K562 (cell line): ENCODE results near the gene MMP27. TPM values are rescaled to one million over a fixed set of nuclear protein-coding genes. Genes with fewer than 3 reads are reported as not detected.

Source experiments
- HES1 ChIP-seq: fragments of 450-650 bp; IDR thresholded peaks from 2 replicates; pipeline ENCODE4 v1.6.1; 2016; ENCODE audit warnings: low read depth, mild to moderate bottlenecking, moderate library complexity
- IFI16 ChIP-seq: fragments of 250-450 bp; sonication (Bioruptor Pico); IDR thresholded peaks from 2 replicates; pipeline ENCODE4 v2.1.2; 2022; ENCODE audit warnings: mild to moderate bottlenecking, inconsistent platforms
- KLF6 ChIP-seq: fragments of 250-450 bp; sonication (Bioruptor Pico); IDR thresholded peaks from 2 replicates; pipeline ENCODE4 v1.4.0; 2020; ENCODE audit warnings: mild to moderate bottlenecking, moderate library complexity, borderline replicate concordance
- NCOA6 ChIP-seq: fragments of 450-650 bp; IDR thresholded peaks from 2 replicates; pipeline ENCODE4 v1.6.1; 2017; ENCODE audit warnings: mild to moderate bottlenecking
- NFE2L1 ChIP-seq: fragments of 450-650 bp; IDR thresholded peaks from 2 replicates; pipeline ENCODE4 v1.6.1; 2016; ENCODE audit warnings: missing genetic modification characterization, low read depth, mild to moderate bottlenecking, missing compliant biosample characterization, moderate library complexity, borderline replicate concordance
- NRF1 ChIP-seq, 2 experiments: fragments of 450-650 bp; IDR thresholded peaks in 1 of 2; conservative IDR thresholded peaks in 1 of 2; 2 replicates each; pipeline ENCODE4 v1.6.1; 2014; ENCODE audit warnings: mild to moderate bottlenecking in 2 of 2
- SAFB ChIP-seq: fragments of 200-400 bp; formaldehyde crosslinking; IDR thresholded peaks from 2 replicates; pipeline ENCODE4 v1.6.1; 2017; ENCODE audit warnings: low read depth, low read length, borderline replicate concordance
- SAFB2 ChIP-seq: fragments of 200-400 bp; formaldehyde crosslinking; IDR thresholded peaks from 2 replicates; pipeline ENCODE4 v1.6.1; 2018; ENCODE audit warnings: borderline replicate concordance, low read length, low read depth, moderate library complexity; ENCODE audit not compliant: severe bottlenecking
- SP2 ChIP-seq: IDR thresholded peaks from 2 replicates; pipeline ENCODE4 v1.6.1; 2011; ENCODE audit warnings: mild to moderate bottlenecking, low read depth, low read length, moderate library complexity; ENCODE audit not compliant: poor library complexity, severe bottlenecking; ENCODE audit errors: extremely low read depth
- TOE1 ChIP-seq, 2 experiments: fragments of 450-650 bp in 1 of 2; sonication (generic) in 1 of 2; formaldehyde crosslinking in 1 of 2; IDR thresholded peaks; 2 replicates each; pipeline versions ENCODE4 v1.7.1 to v1.8.0; 2016 to 2022; ENCODE audit warnings: borderline replicate concordance in 2 of 2, mild to moderate bottlenecking in 2 of 2, antibody characterized with exemption in 1 of 2, inconsistent platforms in 1 of 2, low read depth in 1 of 2, missing genetic modification reagents in 1 of 2, moderate library complexity in 1 of 2
- TSHZ1 ChIP-seq: fragments of 250-450 bp; sonication (Bioruptor Pico); IDR thresholded peaks from 2 replicates; pipeline ENCODE4 v1.4.0; 2020; ENCODE audit warnings: mild to moderate bottlenecking, moderate library complexity
- ZBTB49 ChIP-seq: sonication (generic); formaldehyde crosslinking; IDR thresholded peaks from 2 replicates; pipeline ENCODE4 v1.8.0; 2022; ENCODE audit warnings: missing genetic modification reagents, mild to moderate bottlenecking, borderline replicate concordance
- ZFP30 ChIP-seq: fragments of 250-450 bp; sonication (Bioruptor Pico); IDR thresholded peaks from 2 replicates; pipeline ENCODE4 v1.8.0; 2022; ENCODE audit warnings: moderate library complexity, mild to moderate bottlenecking, inconsistent platforms, borderline replicate concordance
- ZSCAN32 ChIP-seq: fragments of 450-650 bp; formaldehyde crosslinking; IDR thresholded peaks from 2 replicates; pipeline ENCODE4 v1.4.0; 2020; ENCODE audit warnings: mild to moderate bottlenecking, moderate library complexity
- polyA plus RNA-seq, 8 experiments: library from polyadenylated mRNA; depleted of rRNA in 4 of 8; stranded (reverse) in 5 of 8; unstranded in 3 of 8; fragments of >200 nt; fragmentation: Nextera tagmentation in 2 of 8; fragmentation: Illumina TruSeq in 1 of 8; extraction: Ambion mirVana in 2 of 8; extraction: Trizol in 1 of 8; gene quantifications; 2 replicates each; pipeline versions ENCODE4 v1.2.1 to v1.2.3, GENCODE V29; 2011 to 2014; ENCODE audit warnings: inconsistent platforms in 1 of 8, missing spikeins in 1 of 8
- total RNA-seq, 7 experiments: library from RNA; depleted of rRNA in 6 of 7; stranded (reverse); fragments of >200 nt in 6 of 7; fragmentation: Illumina TruSeq in 2 of 7; extraction: Trizol in 2 of 7; gene quantifications; 2 replicates each; pipeline versions ENCODE4 v1.2.1 to v1.2.3, GENCODE V29; 2011 to 2021; ENCODE audit warnings: low replicate concordance in 1 of 7
- TF ChIP-seq, protein P1 (sequence below): fragments of 250-450 bp; sonication (Bioruptor Pico); IDR thresholded peaks from 2 replicates; pipeline ENCODE4 v1.5.0; 2021

Gene MMP27
- total and polyA plus RNA-seq, 9 of the 15 experiments (the other 6 are each of a cell fraction or from before 2014, with no cell fraction given) = not detected

- no peak for TF ChIP-seq SAFB
- TF ChIP-seq ZBTB49 (CRISPR knock-in tag) = peak; percentile 96
- no peak for TF ChIP-seq NRF1 (conservative IDR thresholded peaks at IDR 0.05 in 1 of 2, IDR thresholded peaks at IDR 0.05 in 1 of 2)
- TF ChIP-seq, protein P1, sequence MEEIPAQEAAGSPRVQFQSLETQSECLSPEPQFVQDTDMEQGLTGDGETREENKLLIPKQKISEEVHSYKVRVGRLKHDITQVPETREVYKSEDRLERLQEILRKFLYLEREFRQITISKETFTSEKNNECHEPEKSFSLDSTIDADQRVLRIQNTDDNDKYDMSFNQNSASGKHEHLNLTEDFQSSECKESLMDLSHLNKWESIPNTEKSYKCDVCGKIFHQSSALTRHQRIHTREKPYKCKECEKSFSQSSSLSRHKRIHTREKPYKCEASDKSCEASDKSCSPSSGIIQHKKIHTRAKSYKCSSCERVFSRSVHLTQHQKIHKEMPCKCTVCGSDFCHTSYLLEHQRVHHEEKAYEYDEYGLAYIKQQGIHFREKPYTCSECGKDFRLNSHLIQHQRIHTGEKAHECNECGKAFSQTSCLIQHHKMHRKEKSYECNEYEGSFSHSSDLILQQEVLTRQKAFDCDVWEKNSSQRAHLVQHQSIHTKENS (CRISPR knock-in tag) = no peak
- no peak for TF ChIP-seq SP2
- no peak for TF ChIP-seq SAFB2
- TF ChIP-seq NCOA6 = no peak
- TF ChIP-seq KLF6 = no peak
- no peak for TF ChIP-seq NFE2L1 (tag)
- no peak for TF ChIP-seq IFI16 (CRISPR knock-in tag)
- TF ChIP-seq TSHZ1 (CRISPR knock-in tag) = no peak
- no peak for TF ChIP-seq ZSCAN32 (CRISPR knock-in tag)
- TF ChIP-seq ZFP30 = no peak
- no peak for TF ChIP-seq HES1
- peak; percentile 67 for TF ChIP-seq TOE1 (IDR thresholded peaks at IDR 0.05; ENCODE audit: borderline replicate concordance)
- no peak for TF ChIP-seq TOE1 (CRISPR knock-in tag; IDR thresholded peaks at IDR 0.05; ENCODE audit: borderline replicate concordance, low read depth)
These were observed 51.8 kb downstream of the MMP27 start (continued) for GRCh38 chr11:102653744-102654291.
